Ishikawa (cell line): ENCODE measurements around the gene INHBB.

Experiments used
- CEBPB ChIP-seq: IDR thresholded peaks from 2 replicates; pipeline ENCODE4 v1.6.1; 2012
- CREB1 ChIP-seq: IDR thresholded peaks from 2 replicates; pipeline ENCODE4 v1.6.1; 2012; ENCODE audit warnings: low read depth
- EGR1 ChIP-seq: IDR thresholded peaks from 2 replicates; pipeline ENCODE4 v1.6.1; 2012
- EP300 ChIP-seq: IDR thresholded peaks from 2 replicates; pipeline ENCODE4 v1.6.1; 2012; ENCODE audit warnings: borderline replicate concordance
- FOXM1 ChIP-seq: IDR thresholded peaks from 2 replicates; pipeline ENCODE4 v1.6.1; 2012; ENCODE audit warnings: low read depth, borderline replicate concordance
- MAX ChIP-seq: IDR thresholded peaks from 2 replicates; pipeline ENCODE4 v1.6.1; 2012
- NFIC ChIP-seq: IDR thresholded peaks from 2 replicates; pipeline ENCODE4 v1.6.1; 2012
- RAD21 ChIP-seq: IDR thresholded peaks from 2 replicates; pipeline ENCODE4 v1.6.1; 2012; ENCODE audit warnings: low read depth
- REST ChIP-seq: IDR thresholded peaks from 2 replicates; pipeline ENCODE4 v1.6.1; 2012; ENCODE audit warnings: low read depth, mild to moderate bottlenecking
- TAF1 ChIP-seq: IDR thresholded peaks from 2 replicates; pipeline ENCODE4 v1.6.1; 2012; ENCODE audit warnings: low read depth, mild to moderate bottlenecking
- TEAD4 ChIP-seq: IDR thresholded peaks from 2 replicates; pipeline ENCODE4 v1.6.1; 2012
- USF1 ChIP-seq: IDR thresholded peaks from 2 replicates; pipeline ENCODE4 v1.6.1; 2012
- YY1 ChIP-seq: IDR thresholded peaks from 2 replicates; pipeline ENCODE4 v1.6.1; 2012; ENCODE audit warnings: low read depth

GRCh38 chr2:120334068-120334467 is 11.9 kb upstream of the INHBB start:
- TF ChIP-seq CEBPB: no peak
- no peak for TF ChIP-seq REST
- TF ChIP-seq TAF1: no peak
- TF ChIP-seq EP300: no peak
- TF ChIP-seq YY1: no peak
- no peak for TF ChIP-seq FOXM1
- no peak for TF ChIP-seq EGR1
- TF ChIP-seq MAX: no peak
- no peak for TF ChIP-seq TEAD4
- TF ChIP-seq RAD21: no peak
- no peak for TF ChIP-seq CREB1
- TF ChIP-seq NFIC: no peak
- no peak for TF ChIP-seq USF1
